ENCODE results near the gene RHOXF1. TPM values are rescaled to one million over a fixed set of nuclear protein-coding genes. Genes with fewer than 3 reads are reported as not detected.
"Not testable (repeated sequence)": the region's sequence is repeated elsewhere in the genome, so short reads cannot be mapped to it uniquely, and the experiment has no call there.

The RHOXF1 gene
- total RNA-seq = not detected

GRCh38 chrX:120115438-120115963 lies at the start of gene RHOXF1:
Gene RHOXF1 (minus strand): TSS chrX:120115913. CDS start chrX:120115862, 51 bp downstream.
- Histone ChIP-seq H3K4me3 (ENCODE audit: low read length in 3 of 3) (no peak within 1 kb of the TSS), H3K27me3 (ENCODE audit: control insufficient read depth in 3 of 3, insufficient read depth in 3 of 3, low read length in 3 of 3) (no peaks in the 10 kb centered on the region), H3K9me3 (ENCODE audit: control insufficient read depth in 3 of 3, low read length in 3 of 3) (no peaks in the 10 kb centered on the region), H3K27ac (ENCODE audit: low read depth, low read length) (no peak within 1 kb of the TSS), H3K9ac (ENCODE audit: low read depth in 1 of 3, low read length in 3 of 3) (no peak within 1 kb of the TSS), H3K36me3 (ENCODE audit: control insufficient read depth in 3 of 3, insufficient read depth in 3 of 3, low read length in 3 of 3) (no peaks in the 10 kb centered on the region), H3K4me1 (ENCODE audit: control insufficient read depth in 3 of 3, insufficient read depth in 3 of 3, low read length in 3 of 3) (no peaks in the 10 kb centered on the region)

- H3K27me3 ChIP-seq (ENCODE audit: control insufficient read depth in 3 of 3, insufficient read depth in 3 of 3, low read length in 3 of 3); H3K9me3 ChIP-seq (ENCODE audit: control insufficient read depth in 3 of 3, low read length in 3 of 3); H3K9ac ChIP-seq (ENCODE audit: low read depth in 1 of 3, low read length in 3 of 3); H3K27ac ChIP-seq (ENCODE audit: low read depth, low read length); H3K4me1 ChIP-seq (ENCODE audit: control insufficient read depth in 3 of 3, insufficient read depth in 3 of 3, low read length in 3 of 3); H3K36me3 ChIP-seq (ENCODE audit: control insufficient read depth in 3 of 3, insufficient read depth in 3 of 3, low read length in 3 of 3); H3K4me3 ChIP-seq (ENCODE audit: low read length in 3 of 3): not testable (repeated sequence)
Measured at GRCh38 chrX:120159086-120159485, 43.4 kb upstream of the RHOXF1 start.

DNA sequence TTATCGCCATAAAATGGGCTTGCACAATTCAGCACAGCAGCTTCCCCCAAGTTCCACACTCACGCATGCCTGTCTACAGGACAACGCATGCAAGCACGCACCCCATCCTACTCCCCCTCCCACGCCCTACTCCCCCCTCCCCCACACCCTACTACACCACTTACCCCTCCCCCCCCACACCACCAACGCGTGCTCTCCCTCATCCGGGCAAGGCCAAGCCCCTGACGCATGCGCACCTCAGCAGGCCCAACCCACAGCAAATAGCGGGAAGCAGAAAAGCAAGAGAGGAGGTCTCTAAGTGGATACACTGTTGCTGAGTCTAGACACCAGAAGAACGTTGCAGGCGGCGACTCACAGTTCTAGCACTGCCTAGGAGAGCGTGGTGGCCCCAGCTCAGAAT lies 42.6 kb upstream of the RHOXF1 start, which contains the start of gene RHOXF2:
RHOXF2 (plus strand) TSS at position 301 of the 400 bp plus-strand sequence. CDS start 138 bp downstream, outside the sequence.
- H3K9me3 ChIP-seq (ENCODE audit: control insufficient read depth in 3 of 3, low read length in 3 of 3); H3K4me3 ChIP-seq (ENCODE audit: low read length in 3 of 3); H3K27me3 ChIP-seq (ENCODE audit: control insufficient read depth in 3 of 3, insufficient read depth in 3 of 3, low read length in 3 of 3): not testable (repeated sequence)

DNA sequence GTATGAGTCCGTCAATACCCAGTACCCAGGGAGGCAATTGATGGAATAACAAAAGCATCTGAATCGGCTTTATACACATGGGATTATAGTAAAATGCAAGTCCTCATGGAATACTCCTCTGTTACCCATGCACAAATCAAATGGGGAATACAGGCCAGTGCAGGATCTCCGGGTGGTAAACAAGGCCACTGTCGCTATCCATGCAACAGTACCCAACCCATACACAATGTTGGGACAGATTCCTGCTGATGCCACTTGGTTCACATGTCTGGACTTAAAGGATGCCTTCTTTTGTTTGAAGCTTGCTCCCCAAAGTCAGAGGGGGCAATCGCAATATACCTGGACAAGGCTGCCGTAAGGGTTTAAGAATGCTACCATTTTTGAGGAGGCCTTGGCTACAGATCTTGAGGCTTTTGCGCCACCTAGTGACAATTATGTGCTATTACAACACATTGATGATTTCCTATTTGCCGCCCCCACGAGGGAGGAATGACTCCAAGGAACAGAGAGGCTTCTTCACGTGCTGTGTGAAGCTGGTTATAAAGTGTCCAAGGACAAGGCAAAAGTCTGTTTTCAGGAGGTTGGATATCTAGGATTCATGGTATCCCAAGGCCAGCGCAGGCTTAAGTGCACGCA lies 34.5 kb upstream of the RHOXF1 start:
- not testable (repeated sequence) for H3K4me1 ChIP-seq (ENCODE audit: control insufficient read depth in 3 of 3, insufficient read depth in 3 of 3, low read length in 3 of 3); H3K9ac ChIP-seq (ENCODE audit: low read depth in 1 of 3, low read length in 3 of 3); H3K4me3 ChIP-seq (ENCODE audit: low read length in 3 of 3); H3K27me3 ChIP-seq (ENCODE audit: control insufficient read depth in 3 of 3, insufficient read depth in 3 of 3, low read length in 3 of 3); H3K36me3 ChIP-seq (ENCODE audit: control insufficient read depth in 3 of 3, insufficient read depth in 3 of 3, low read length in 3 of 3); H3K9me3 ChIP-seq (ENCODE audit: control insufficient read depth in 3 of 3, low read length in 3 of 3); H3K27ac ChIP-seq (ENCODE audit: low read depth, low read length)

More for the DNA sequence above, 42.6 kb upstream of the RHOXF1 start, which contains the start of gene RHOXF2:
- H3K4me1 ChIP-seq (ENCODE audit: control insufficient read depth in 3 of 3, insufficient read depth in 3 of 3, low read length in 3 of 3); H3K36me3 ChIP-seq (ENCODE audit: control insufficient read depth in 3 of 3, insufficient read depth in 3 of 3, low read length in 3 of 3); H3K9ac ChIP-seq (ENCODE audit: low read depth in 1 of 3, low read length in 3 of 3); H3K27ac ChIP-seq (ENCODE audit: low read depth, low read length): not testable (repeated sequence)

- H3K9ac ChIP-seq (ENCODE audit: low read depth in 1 of 3, low read length in 3 of 3) = no peak overlapping the region
- H3K4me1 ChIP-seq (ENCODE audit: control insufficient read depth in 3 of 3, insufficient read depth in 3 of 3, low read length in 3 of 3) = no peaks in the 10 kb centered on the region
- H3K27me3 ChIP-seq (ENCODE audit: control insufficient read depth in 3 of 3, insufficient read depth in 3 of 3, low read length in 3 of 3) = no peaks in the 10 kb centered on the region
- H3K4me3 ChIP-seq (ENCODE audit: low read length in 3 of 3) = no peak overlapping the region
- no peaks in the 10 kb centered on the region for H3K9me3 ChIP-seq (ENCODE audit: control insufficient read depth in 3 of 3, low read length in 3 of 3)
- H3K36me3 ChIP-seq (ENCODE audit: control insufficient read depth in 3 of 3, insufficient read depth in 3 of 3, low read length in 3 of 3) = no peaks in the 10 kb centered on the region
- H3K27ac ChIP-seq (ENCODE audit: low read depth, low read length) = no peak overlapping the region
Measured at GRCh38 chrX:120147537-120147936, 31.8 kb upstream of the RHOXF1 start.

DNA sequence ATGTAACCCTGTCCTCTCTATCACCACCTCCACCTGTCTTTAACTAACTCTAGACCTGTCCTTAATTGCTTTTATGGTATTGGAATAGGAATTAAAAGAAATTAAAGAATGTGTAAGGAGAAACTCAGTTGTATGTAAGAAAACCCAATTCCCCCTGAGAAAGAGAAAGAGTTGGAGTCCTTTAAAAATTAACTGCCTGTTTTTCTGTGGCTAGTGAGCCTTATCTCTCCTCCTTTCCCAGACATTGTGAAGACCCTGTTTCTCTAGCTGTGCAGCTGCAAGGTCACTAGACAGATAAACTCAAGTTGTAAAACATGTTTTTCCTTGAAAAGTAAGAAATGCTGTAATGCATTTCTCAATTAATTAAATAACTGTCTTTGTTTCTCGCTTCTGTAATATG lies 30.6 kb upstream of the RHOXF1 start:
- not testable (repeated sequence) for H3K9ac ChIP-seq (ENCODE audit: low read depth in 1 of 3, low read length in 3 of 3); H3K36me3 ChIP-seq (ENCODE audit: control insufficient read depth in 3 of 3, insufficient read depth in 3 of 3, low read length in 3 of 3); H3K27ac ChIP-seq (ENCODE audit: low read depth, low read length); H3K4me3 ChIP-seq (ENCODE audit: low read length in 3 of 3); H3K9me3 ChIP-seq (ENCODE audit: control insufficient read depth in 3 of 3, low read length in 3 of 3); H3K27me3 ChIP-seq (ENCODE audit: control insufficient read depth in 3 of 3, insufficient read depth in 3 of 3, low read length in 3 of 3); H3K4me1 ChIP-seq (ENCODE audit: control insufficient read depth in 3 of 3, insufficient read depth in 3 of 3, low read length in 3 of 3)

- no peaks in the 10 kb centered on the region for H3K9me3 ChIP-seq (ENCODE audit: control insufficient read depth in 3 of 3, low read length in 3 of 3)
- H3K4me1 ChIP-seq (ENCODE audit: control insufficient read depth in 3 of 3, insufficient read depth in 3 of 3, low read length in 3 of 3) = no peaks in the 10 kb centered on the region
- H3K9ac ChIP-seq (ENCODE audit: low read depth in 1 of 3, low read length in 3 of 3) = no peak overlapping the region
- no peak overlapping the region for H3K27ac ChIP-seq (ENCODE audit: low read depth, low read length)
- no peak overlapping the region for H3K4me3 ChIP-seq (ENCODE audit: low read length in 3 of 3)
- no peaks in the 10 kb centered on the region for H3K27me3 ChIP-seq (ENCODE audit: control insufficient read depth in 3 of 3, insufficient read depth in 3 of 3, low read length in 3 of 3)
- H3K36me3 ChIP-seq (ENCODE audit: control insufficient read depth in 3 of 3, insufficient read depth in 3 of 3, low read length in 3 of 3) = no peaks in the 10 kb centered on the region
Measured at GRCh38 chrX:120145295-120145925, 29.7 kb upstream of the RHOXF1 start.

DNA sequence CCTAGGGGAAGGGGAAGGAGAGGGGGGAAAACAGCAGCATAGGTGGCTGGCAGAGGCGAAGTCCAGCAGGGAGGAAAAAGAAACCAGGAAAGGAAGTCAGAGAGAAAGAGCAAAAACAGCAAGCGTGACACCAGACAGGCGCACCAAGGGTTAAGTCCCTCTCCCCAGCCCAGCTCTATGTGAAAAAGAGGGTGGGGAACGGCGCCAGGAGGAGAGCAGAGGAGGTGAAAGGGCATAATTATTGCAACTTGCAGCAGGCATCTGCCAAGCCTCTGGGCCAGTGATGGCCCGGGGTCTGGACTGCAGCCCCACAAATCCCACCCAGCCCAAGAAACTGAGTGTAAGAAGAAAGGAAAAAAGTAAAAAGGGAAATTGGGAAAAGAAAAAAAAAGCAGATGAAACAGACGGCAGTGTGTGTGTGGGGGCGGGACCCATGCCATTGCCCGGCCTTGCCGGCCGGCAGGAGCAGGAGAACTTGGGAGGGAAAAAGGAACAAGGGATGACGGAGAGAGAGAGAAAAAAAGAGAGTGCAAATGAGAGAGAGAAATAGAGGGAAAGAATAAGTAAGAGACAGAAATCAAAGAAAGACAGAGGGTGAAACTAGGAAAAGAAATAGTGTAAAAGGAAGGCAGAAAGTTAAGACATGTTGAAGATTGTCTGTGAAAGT lies 28.6 kb upstream of the RHOXF1 start:
- Histone ChIP-seq H3K27me3 (ENCODE audit: control insufficient read depth in 3 of 3, insufficient read depth in 3 of 3, low read length in 3 of 3) (no peaks in the 10 kb centered on the region), H3K9me3 (ENCODE audit: control insufficient read depth in 3 of 3, low read length in 3 of 3) (no peaks in the 10 kb centered on the region), H3K4me1 (ENCODE audit: control insufficient read depth in 3 of 3, insufficient read depth in 3 of 3, low read length in 3 of 3) (no peaks in the 10 kb centered on the region), H3K4me3 (ENCODE audit: low read length in 3 of 3) (no peak overlapping the region), H3K27ac (ENCODE audit: low read depth, low read length) (no peak overlapping the region), H3K9ac (ENCODE audit: low read depth in 1 of 3, low read length in 3 of 3) (no peak overlapping the region), H3K36me3 (ENCODE audit: control insufficient read depth in 3 of 3, insufficient read depth in 3 of 3, low read length in 3 of 3) (no peaks in the 10 kb centered on the region)

GRCh38 chrX:120140293-120140981 lies 24.7 kb upstream of the RHOXF1 start:
- H3K27ac ChIP-seq (ENCODE audit: low read depth, low read length) = no peak overlapping the region
- no peaks in the 10 kb centered on the region for H3K36me3 ChIP-seq (ENCODE audit: control insufficient read depth in 3 of 3, insufficient read depth in 3 of 3, low read length in 3 of 3)
- no peak overlapping the region for H3K4me3 ChIP-seq (ENCODE audit: low read length in 3 of 3)
- H3K9ac ChIP-seq (ENCODE audit: low read depth in 1 of 3, low read length in 3 of 3) = no peak overlapping the region
- H3K9me3 ChIP-seq (ENCODE audit: control insufficient read depth in 3 of 3, low read length in 3 of 3) = no peaks in the 10 kb centered on the region
- H3K4me1 ChIP-seq (ENCODE audit: control insufficient read depth in 3 of 3, insufficient read depth in 3 of 3, low read length in 3 of 3) = no peaks in the 10 kb centered on the region
- H3K27me3 ChIP-seq (ENCODE audit: control insufficient read depth in 3 of 3, insufficient read depth in 3 of 3, low read length in 3 of 3) = no peaks in the 10 kb centered on the region
